HG03469 (cell line): ENCODE data around the gene SHC3.

Experiments used
- ATAC-seq: cut with Tn5 transposase; IDR thresholded peaks from one replicate; pipeline ENCODE4 v1.9.1; 2021; ENCODE audit warnings: mild to moderate bottlenecking, moderate library complexity, moderate number of reproducible peaks; ENCODE audit not compliant: unreplicated experiment

SHC3 gene

GRCh38 chr9:89029788-89030187 is 148.8 kb downstream of the SHC3 start:
- ATAC-seq, result no peak

GRCh38 chr9:89026876-89027275 is 151.7 kb downstream of the SHC3 start:
- ATAC-seq, result no peak

GRCh38 chr9:89025553-89025952 is 153.1 kb downstream of the SHC3 start:
- no peak for ATAC-seq

GRCh38 chr9:89024727-89025126 is 153.9 kb downstream of the SHC3 start:
- no peak for ATAC-seq

GRCh38 chr9:89023740-89024139 is 154.9 kb downstream of the SHC3 start:
- no peak for ATAC-seq

DNA sequence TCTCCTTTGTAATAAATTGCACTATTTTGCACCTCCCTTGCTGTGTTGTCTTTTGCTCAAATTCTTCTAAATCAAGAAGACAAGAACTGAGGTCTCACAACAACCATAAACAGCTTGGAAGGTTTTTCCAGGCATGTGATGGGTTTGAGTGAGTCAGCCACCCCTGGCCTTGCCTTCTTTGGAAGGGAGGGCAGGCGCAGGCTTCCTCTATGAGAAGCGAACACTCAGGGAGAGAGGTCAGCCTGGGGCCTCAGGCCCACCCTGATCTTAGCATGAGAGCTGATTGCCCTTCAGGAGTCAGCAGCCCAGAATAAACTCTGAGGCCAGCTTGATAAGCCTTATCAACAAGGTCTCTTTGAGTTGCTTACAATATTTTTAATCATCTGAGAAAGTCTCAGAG is 155.7 kb downstream of the SHC3 start:
- ATAC-seq, result no peak

DNA sequence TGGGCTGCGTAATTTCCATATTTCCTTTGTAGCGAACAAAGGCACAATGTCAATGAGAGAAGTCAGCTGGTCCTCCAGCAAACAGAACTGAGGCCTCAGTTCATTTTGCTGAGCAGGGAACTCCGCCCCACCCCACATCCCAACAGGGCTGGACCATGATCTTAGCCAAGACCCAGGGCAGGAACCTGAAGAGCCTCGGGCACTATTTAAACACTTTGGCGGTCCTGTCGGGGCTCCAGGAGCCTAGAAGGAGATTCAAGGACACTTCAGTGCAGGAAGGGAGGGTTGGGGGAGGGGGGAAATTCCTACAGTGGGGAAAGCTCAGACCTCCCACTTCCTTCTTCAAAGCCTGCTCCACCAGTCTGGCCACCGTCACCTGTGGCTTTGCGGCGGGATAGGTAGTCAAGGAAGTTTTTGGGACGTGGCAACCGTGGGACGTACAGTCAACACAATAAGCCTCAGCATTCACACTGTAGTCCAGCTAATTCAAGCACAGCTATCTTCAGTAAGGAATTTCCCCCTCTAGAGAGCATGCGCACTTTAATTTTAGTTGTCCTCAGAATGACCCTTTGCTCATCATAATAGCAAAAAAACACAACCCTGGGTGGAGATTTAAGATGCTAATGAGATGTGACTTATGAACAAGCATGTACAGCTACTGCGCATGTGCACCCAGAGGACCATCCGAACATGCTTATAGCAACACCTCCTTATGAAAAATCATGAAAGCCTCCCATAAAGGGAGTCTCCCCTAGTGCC is 156.4 kb downstream of the SHC3 start:
- ATAC-seq, result no peak

GRCh38 chr9:89021154-89021803 is 157.3 kb downstream of the SHC3 start:
- no peak for ATAC-seq

DNA sequence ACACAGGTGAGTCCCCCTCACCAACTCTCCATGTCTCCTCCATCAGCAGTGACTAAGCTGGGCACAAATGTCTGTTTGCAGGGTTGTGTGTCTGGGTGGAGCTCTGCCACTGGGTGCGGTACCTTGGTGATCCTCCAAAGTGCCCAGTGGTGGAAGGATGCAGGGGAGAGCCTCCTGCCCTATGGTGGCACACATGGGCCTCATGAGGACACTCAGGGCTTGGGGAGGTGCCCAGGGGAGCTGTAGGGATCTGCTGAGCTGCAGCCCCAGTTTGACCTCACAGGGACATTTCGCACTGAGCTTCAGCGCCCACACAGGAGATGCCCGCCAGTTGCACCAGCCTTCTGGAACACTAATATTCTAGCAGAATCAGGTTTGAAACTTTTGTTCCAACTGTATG is 157.9 kb downstream of the SHC3 start:
- ATAC-seq, result no peak

- no peak for ATAC-seq
Observed at GRCh38 chr9:89015336-89015735, 163.3 kb downstream of the SHC3 start.

- no peak for ATAC-seq
Observed at GRCh38 chr9:89014153-89014552, 164.5 kb downstream of the SHC3 start.

DNA sequence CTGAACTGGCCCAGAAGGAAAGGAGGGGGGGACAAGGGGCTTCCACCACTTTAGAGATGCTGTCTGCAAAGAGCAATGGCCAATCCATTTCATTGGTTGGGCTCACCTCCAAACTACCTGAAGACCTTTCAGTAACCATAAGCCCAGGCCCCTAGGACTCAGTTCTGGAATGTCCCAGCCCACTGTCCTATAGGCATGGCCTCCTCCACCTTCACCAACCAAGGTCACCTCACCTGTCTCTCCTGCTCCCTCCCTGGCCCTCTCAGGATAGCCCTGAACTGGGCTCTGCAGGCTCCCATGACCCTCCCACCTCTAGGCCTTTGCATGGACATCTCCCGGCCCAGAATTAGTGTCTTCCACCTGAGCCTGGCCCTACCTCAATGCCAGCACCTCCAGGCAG is 165.0 kb downstream of the SHC3 start:
- ATAC-seq, result no peak

DNA sequence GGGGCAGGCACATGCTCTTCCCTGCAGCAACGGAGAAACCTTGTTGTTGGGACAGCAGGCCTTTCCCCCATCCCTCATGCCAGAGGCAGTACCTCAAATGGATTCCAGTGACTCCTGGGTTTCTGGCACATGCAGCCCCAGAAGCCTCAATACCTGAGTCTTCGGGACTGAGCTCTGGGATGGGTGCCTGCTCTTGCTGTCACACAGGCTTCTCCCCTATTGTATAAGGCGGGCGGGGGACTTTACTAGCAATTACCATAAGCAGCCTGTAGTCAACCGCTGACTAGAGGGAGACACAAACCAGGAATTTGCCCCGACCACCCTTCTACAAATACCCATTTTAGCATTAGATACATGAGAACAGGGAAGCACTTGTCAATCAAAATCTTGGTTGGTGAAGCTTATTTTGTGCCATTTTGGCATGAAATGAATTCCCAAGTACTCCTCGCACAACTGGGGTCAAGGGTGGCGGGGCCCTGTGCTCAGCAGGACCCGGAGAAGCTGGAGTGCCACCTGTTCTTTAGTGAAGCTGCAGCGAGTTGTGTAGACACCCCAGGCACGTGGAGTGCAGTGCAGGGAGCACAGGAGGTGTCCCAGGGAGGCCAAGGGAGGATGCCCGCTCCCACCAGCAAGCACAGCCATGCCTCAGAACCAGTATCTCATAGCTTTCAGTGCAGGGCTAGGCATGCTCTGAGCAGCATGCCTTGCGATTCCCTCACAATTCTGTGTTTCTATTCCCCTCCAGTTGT is 166.2 kb downstream of the SHC3 start:
- no peak for ATAC-seq

- no peak for ATAC-seq
Observed at GRCh38 chr9:89011683-89012082, 166.9 kb downstream of the SHC3 start.

- ATAC-seq, result no peak
Observed at GRCh38 chr9:89010526-89011111, 168.0 kb downstream of the SHC3 start.

- ATAC-seq, result no peak
Observed at GRCh38 chr9:89010056-89010455, 168.6 kb downstream of the SHC3 start.

GRCh38 chr9:89009546-89009840 is 169.1 kb downstream of the SHC3 start:
- no peak for ATAC-seq

DNA sequence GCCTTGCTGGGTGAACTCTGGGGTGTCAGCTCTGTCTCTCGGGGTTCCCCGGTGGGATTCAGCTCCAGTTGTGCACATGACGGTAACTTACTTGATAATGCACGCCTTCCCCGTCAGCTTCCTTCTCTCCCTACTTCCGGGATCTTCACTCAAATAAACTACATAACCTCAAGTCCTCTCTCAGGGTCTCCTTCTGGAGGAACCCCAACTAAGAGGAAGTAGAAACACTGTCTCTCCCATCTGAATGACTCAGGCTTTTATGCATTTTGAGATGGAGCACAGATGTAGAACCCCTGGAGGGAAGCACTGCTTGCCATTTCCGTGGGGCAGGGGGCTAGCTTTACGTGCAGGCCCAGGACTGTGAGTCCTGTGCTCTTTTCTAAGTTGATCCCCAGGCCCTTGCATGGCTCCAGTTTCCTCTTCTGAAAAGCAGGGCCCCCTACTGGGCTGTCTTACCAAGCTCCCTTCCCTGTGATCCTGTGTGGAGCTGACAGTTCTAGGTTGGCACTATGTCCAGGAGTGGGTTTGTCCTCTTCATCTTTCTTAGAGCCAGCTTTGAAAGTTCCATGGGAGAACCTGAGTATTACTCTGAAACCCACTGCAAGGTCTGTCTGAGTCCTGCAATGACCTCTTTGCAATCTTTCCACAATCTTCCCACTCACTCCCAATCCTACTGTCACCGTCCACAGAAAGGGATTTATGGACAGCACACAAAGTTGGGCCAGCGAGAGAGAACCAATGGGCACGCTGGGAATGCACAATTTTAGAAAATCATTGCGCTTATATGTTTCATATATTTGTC is 169.7 kb downstream of the SHC3 start:
- ATAC-seq, result no peak

- ATAC-seq, result no peak
Observed at GRCh38 chr9:89008055-89008743, 170.4 kb downstream of the SHC3 start.
